ENCODE data around the gene USP9X. TPM values are rescaled to one million over a fixed set of nuclear protein-coding genes. Genes with fewer than 3 reads are reported as not detected.
"Not testable (repeated sequence)": the region's sequence is repeated elsewhere in the genome, so short reads cannot be mapped to it uniquely, and the experiment has no call there.

The USP9X gene
- total RNA-seq, 1 donor from 2014 or later: 51.7 TPM

GRCh38 chrX:41115104-41115425 lies 29.8 kb downstream of the USP9X start:
- peak; percentile 69 for ATAC-seq
- intact Hi-C loops (cut with micrococcal nuclease): loop anchor here (10.0 kb wide), 1 partner anchor 460 kb away; no protein-coding TSS in a partner anchor

GRCh38 chrX:41116948-41117347 lies 31.7 kb downstream of the USP9X start:
- ATAC-seq (no peak), DNase-seq (no peak)
- intact Hi-C loops (cut with micrococcal nuclease): loop anchor here (10.0 kb wide), 1 partner anchor 462 kb away; no protein-coding TSS in a partner anchor

More at GRCh38 chrX:41115104-41115425, 29.8 kb downstream of the USP9X start:
- DNase-seq: not testable (repeated sequence)

GRCh38 chrX:41118156-41118555 lies 32.9 kb downstream of the USP9X start:
- ATAC-seq (no peak), DNase-seq (no peak)
- intact Hi-C loops (cut with micrococcal nuclease): loop anchor here (10.0 kb wide), 1 partner anchor 463 kb away; no protein-coding TSS in a partner anchor

- no peak for DNase-seq
- intact Hi-C loops (cut with micrococcal nuclease): loop anchor here (10.0 kb wide), 1 partner anchor 465 kb away; no protein-coding TSS in a partner anchor
- ATAC-seq: no peak
These were observed 34.6 kb downstream of the USP9X start for GRCh38 chrX:41119803-41120202.

GRCh38 chrX:41121766-41122165 lies 36.5 kb downstream of the USP9X start:
- intact Hi-C loops (cut with micrococcal nuclease): no loop called here
- ATAC-seq (no peak), DNase-seq (no peak)

GRCh38 chrX:41122664-41123257 lies 37.5 kb downstream of the USP9X start:
- intact Hi-C loops (cut with micrococcal nuclease): no loop called here
- DNase-seq (no peak), ATAC-seq (no peak)

- ATAC-seq (no peak), DNase-seq (no peak)
- intact Hi-C loops (cut with micrococcal nuclease): no loop called here
These were observed 42.4 kb downstream of the USP9X start for GRCh38 chrX:41127477-41128192.

- intact Hi-C loops (cut with micrococcal nuclease): no loop called here
- DNase-seq (no peak), ATAC-seq (no peak)
These were observed 43.7 kb downstream of the USP9X start for GRCh38 chrX:41128955-41129354.

- DNase-seq: no peak
- no peak for ATAC-seq
- intact Hi-C loops (cut with micrococcal nuclease): no loop called here
These were observed 46.5 kb downstream of the USP9X start for GRCh38 chrX:41131766-41132165.

GRCh38 chrX:41133551-41133950 lies 48.3 kb downstream of the USP9X start:
- ATAC-seq: no peak
- DNase-seq: no peak
- intact Hi-C loops (cut with micrococcal nuclease): no loop called here

GRCh38 chrX:41137589-41137988 lies 52.3 kb downstream of the USP9X start:
- intact Hi-C loops (cut with micrococcal nuclease): no loop called here
- ATAC-seq: no peak
- no peak for DNase-seq

- intact Hi-C loops (cut with micrococcal nuclease): no loop called here
- ATAC-seq (no peak), DNase-seq (no peak)
These were observed 57.1 kb downstream of the USP9X start for GRCh38 chrX:41142130-41142910.

GRCh38 chrX:41144873-41145272 lies 59.6 kb downstream of the USP9X start:
- intact Hi-C loops (cut with micrococcal nuclease): no loop called here
- ATAC-seq: no peak
- no peak for DNase-seq

- no peak for ATAC-seq
- DNase-seq: no peak
- intact Hi-C loops (cut with micrococcal nuclease): no loop called here
These were observed 60.8 kb downstream of the USP9X start for GRCh38 chrX:41145920-41146608.

GRCh38 chrX:41148553-41148952 lies 63.3 kb downstream of the USP9X start:
- DNase-seq: no peak
- no peak for ATAC-seq
- intact Hi-C loops (cut with micrococcal nuclease): no loop called here

- DNase-seq (no peak), ATAC-seq (no peak)
- intact Hi-C loops (cut with micrococcal nuclease): no loop called here
These were observed 64.8 kb downstream of the USP9X start for GRCh38 chrX:41150043-41150442.

GRCh38 chrX:41151726-41152125 lies 66.5 kb downstream of the USP9X start:
- ATAC-seq; DNase-seq; intact Hi-C loops (cut with micrococcal nuclease): not testable (repeated sequence)

- no peak for ATAC-seq
- no peak for DNase-seq
- intact Hi-C loops (cut with micrococcal nuclease): no loop called here
These were observed 67.0 kb downstream of the USP9X start for GRCh38 chrX:41152221-41152620.

GRCh38 chrX:41153448-41153847 lies 68.2 kb downstream of the USP9X start:
- DNase-seq: no peak
- ATAC-seq: no peak
- intact Hi-C loops (cut with micrococcal nuclease): no loop called here

- intact Hi-C loops (cut with micrococcal nuclease): no loop called here
- no peak for DNase-seq
- no peak for ATAC-seq
These were observed 68.7 kb downstream of the USP9X start for GRCh38 chrX:41153957-41154356.
